ENCODE measurements around the gene AADACL2. TPM values are rescaled to one million over a fixed set of nuclear protein-coding genes. Genes with fewer than 3 reads are reported as not detected.
A peak's percentile ranks its signal among the peaks of the same experiment; 100 is the strongest.

The AADACL2 gene
- total and polyA plus RNA-seq, 8 donors: not detected

DNA sequence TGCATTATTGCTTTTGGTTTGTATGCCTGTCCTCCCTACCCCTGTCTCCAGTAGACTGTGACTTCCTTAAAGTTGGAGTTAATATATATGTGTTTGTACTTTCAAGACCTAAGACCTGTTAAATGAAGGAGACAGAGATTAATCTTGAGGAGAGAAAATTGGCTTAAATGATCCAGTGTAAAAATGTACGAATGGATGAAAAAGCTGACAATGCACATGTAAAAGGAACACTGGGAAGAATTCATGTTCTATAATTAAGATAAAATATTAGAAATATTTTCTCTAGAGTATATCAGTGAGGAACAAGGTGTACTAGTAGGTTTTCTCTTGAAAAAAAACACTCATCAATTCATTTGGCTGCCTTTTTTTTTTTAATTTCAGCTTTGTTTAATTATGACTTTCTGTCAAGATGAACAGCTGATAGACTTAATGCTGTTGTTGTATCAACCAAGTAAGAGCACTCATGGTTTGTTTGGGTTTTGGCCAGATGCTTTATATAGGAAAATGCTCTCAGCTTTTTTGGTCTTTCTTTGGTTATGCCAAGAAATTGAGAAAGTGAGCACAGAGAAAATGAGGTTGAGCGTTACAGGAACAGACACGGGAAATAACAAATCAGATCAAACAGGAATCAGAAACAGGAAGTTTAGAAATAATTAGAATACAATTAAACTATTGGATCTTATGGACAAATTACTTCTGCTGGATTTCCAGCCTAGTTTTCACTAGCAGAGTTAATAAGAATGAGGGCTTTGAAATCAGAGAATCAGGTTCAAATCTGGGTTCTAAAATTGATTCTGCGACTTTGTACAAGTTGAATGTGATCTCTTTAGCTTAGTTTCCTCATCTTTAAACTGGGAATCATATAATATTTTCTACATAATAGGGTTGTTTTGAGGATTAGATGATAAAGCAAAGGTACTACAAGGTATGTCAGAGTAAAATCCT is 41.9 kb downstream of the AADACL2 start:
- TF ChIP-seq, protein P1, sequence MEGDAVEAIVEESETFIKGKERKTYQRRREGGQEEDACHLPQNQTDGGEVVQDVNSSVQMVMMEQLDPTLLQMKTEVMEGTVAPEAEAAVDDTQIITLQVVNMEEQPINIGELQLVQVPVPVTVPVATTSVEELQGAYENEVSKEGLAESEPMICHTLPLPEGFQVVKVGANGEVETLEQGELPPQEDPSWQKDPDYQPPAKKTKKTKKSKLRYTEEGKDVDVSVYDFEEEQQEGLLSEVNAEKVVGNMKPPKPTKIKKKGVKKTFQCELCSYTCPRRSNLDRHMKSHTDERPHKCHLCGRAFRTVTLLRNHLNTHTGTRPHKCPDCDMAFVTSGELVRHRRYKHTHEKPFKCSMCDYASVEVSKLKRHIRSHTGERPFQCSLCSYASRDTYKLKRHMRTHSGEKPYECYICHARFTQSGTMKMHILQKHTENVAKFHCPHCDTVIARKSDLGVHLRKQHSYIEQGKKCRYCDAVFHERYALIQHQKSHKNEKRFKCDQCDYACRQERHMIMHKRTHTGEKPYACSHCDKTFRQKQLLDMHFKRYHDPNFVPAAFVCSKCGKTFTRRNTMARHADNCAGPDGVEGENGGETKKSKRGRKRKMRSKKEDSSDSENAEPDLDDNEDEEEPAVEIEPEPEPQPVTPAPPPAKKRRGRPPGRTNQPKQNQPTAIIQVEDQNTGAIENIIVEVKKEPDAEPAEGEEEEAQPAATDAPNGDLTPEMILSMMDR (IDR thresholded peaks at IDR 0.05): no peak
- H3K9me3 ChIP-seq: no peaks in the 10 kb centered on the region
- no peaks in the 10 kb centered on the region for H3K36me3 ChIP-seq
- H3K4me1 ChIP-seq: peaks cover 7 to 10% of the 10 kb centered on the region in 2 donors
- no peak overlapping the region for H3K4me3 ChIP-seq
- no peaks in the 10 kb centered on the region for H3K27me3 ChIP-seq
- DNase-seq (no peak), ATAC-seq (no peak)
- H3K27ac ChIP-seq: peak overlapping the region in 1 of 2 donors; percentile 4
- intact Hi-C loops (cut with DNase I): no loop called here

DNA sequence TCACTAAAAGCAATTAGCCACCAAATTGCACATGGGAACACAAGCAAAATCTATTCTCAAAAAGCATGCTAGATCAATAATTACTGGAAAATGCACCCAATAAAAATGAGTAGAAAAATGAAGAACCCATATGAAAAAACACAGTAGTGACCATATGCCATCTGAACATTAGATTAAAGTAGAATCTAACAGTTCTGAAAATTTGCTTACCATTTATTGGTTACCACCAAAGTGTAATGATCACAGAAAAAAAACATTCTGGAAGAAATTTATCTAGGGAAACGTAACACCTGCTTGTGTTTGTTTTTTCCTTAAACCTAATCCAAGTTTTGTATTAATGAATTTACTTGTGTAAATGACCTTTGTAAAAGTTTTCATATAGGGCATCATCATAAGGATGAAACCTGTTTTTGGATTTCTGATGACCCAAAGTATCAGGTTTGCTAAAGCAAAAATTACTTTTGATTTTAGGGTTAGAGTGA is 42.6 kb downstream of the AADACL2 start:
- ATAC-seq: no peak
- TF ChIP-seq, protein P1 (IDR thresholded peaks at IDR 0.05): no peak
- Histone ChIP-seq H3K27ac (no peak overlapping the region), H3K36me3 (no peaks in the 10 kb centered on the region), H3K4me1 (peaks cover 2 to 3% of the 10 kb centered on the region in 2 donors), H3K9me3 (no peaks in the 10 kb centered on the region), H3K4me3 (no peak overlapping the region), H3K27me3 (no peaks in the 10 kb centered on the region)
- DNase-seq: no peak
- intact Hi-C loops (cut with DNase I): no loop called here

DNA sequence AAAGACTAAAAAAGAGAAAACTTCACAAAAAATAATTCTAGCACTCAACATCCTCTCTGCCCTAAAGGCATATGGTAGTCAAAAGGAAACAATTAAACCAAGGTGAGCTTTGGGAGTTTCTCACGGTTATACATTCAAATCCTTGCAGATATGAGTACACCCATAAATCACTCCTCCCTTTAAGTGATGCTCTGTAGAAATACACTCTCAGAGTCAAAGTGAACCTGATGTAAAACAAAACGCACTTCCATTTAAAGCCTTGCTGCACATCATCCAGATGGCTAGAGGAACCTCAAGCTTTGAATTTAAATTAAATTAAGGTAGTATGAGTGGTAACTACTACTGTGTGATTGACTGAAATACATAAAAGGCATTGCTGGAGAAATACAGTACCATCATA is 44.2 kb downstream of the AADACL2 start:
- intact Hi-C loops (cut with DNase I): no loop called here
- TF ChIP-seq, protein P1 (IDR thresholded peaks at IDR 0.05): no peak
- DNase-seq (no peak), ATAC-seq (no peak)
- Histone ChIP-seq H3K27me3 (no peaks in the 10 kb centered on the region), H3K27ac (no peak overlapping the region), H3K4me1 (no peaks in the 10 kb centered on the region), H3K36me3 (no peaks in the 10 kb centered on the region), H3K4me3 (no peak overlapping the region), H3K9me3 (no peaks in the 10 kb centered on the region)

DNA sequence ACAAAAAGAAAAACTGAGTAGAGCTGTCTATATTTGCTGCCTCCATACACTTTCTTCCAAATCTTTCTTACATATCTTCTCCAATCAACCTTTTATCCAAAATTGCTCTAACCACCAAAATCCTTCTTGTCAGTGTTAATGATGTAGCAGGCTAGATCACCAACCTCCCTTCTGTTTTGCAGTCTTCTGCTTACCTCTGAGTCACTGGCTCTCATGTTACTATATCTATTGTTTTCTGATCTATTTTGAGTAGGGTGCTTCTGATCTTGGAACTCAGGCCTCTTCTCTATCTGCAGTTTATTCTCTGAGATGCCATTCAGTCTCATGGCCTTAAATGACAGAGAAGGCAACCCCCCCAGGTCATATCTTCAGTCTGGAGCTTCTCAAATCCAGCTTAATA is 53.9 kb downstream of the AADACL2 start:
- Histone ChIP-seq H3K9me3 (no peaks in the 10 kb centered on the region), H3K27me3 (no peaks in the 10 kb centered on the region), H3K4me1 (no peaks in the 10 kb centered on the region), H3K27ac (no peak overlapping the region), H3K36me3 (no peaks in the 10 kb centered on the region), H3K4me3 (no peak overlapping the region)
- TF ChIP-seq, protein P1 (IDR thresholded peaks at IDR 0.05): no peak
- DNase-seq: no peak
- intact Hi-C loops (cut with DNase I): no loop called here
- ATAC-seq: no peak

DNA sequence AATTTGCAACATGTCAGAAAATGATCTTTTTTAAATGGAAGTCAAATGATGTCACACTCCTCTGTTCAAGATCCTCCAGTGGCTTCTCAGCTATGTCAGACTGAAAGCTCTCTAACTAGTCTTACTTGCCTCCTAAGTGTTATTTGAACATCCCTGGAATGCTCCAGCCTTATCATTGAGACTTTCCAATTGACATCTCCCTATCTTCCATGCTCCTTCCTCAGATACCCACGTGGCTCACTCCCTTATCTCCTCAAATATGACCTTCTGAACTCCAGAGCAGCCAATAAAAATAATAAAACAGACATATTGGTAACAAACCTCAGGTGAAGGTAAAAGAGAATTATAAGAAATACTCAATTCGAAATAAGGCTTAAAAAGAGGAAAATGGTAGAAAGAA is 54.7 kb downstream of the AADACL2 start:
- TF ChIP-seq, protein P1 (IDR thresholded peaks at IDR 0.05): no peak
- DNase-seq: no peak
- intact Hi-C loops (cut with DNase I): no loop called here
- ATAC-seq: no peak
- Histone ChIP-seq H3K9me3 (no peaks in the 10 kb centered on the region), H3K27ac (no peak overlapping the region), H3K4me1 (no peaks in the 10 kb centered on the region), H3K4me3 (no peak overlapping the region), H3K36me3 (no peaks in the 10 kb centered on the region), H3K27me3 (no peaks in the 10 kb centered on the region)

All from left lung (tissue), 10 donors.